Measurements from ENCODE around the gene GIMAP2.

GIMAP2 gene

GRCh38 chr7:150715738-150716137, 30.2 kb downstream of the GIMAP2 start:
- Histone ChIP-seq H3K27ac (ENCODE audit: low read depth, low read length) (peak overlapping the region; percentile 78), H3K9me3 (ENCODE audit: control insufficient read depth in 5 of 5, low read length in 5 of 5) (peaks cover 0 to 11% (median 4%) of the 10 kb centered on the region in 5 donors), H3K4me3 (ENCODE audit: low read depth in 1 of 5, low read length in 5 of 5) (peak overlapping the region in 3 of 5 donors; percentile 25 to 90 (median 75)), H3K4me1 (ENCODE audit: control insufficient read depth in 5 of 5, insufficient read depth in 5 of 5, low read length in 5 of 5) (peaks cover 0 to 42% (median 5%) of the 10 kb centered on the region in 5 donors), H3K9ac (ENCODE audit: low read length in 5 of 5) (peak overlapping the region in 3 of 5 donors; percentile 28 to 84 (median 75)), H3K36me3 (ENCODE audit: control insufficient read depth in 5 of 5, insufficient read depth in 5 of 5, low read length in 5 of 5) (peaks cover 0 to 16% (median 8%) of the 10 kb centered on the region in 5 donors), H3K27me3 (ENCODE audit: control insufficient read depth in 5 of 5, insufficient read depth in 4 of 5, low read length in 5 of 5) (no peaks in the 10 kb centered on the region)

- Histone ChIP-seq H3K9me3 (ENCODE audit: control insufficient read depth in 5 of 5, low read length in 5 of 5) (peaks cover 0 to 11% (median 4%) of the 10 kb centered on the region in 5 donors), H3K4me3 (ENCODE audit: low read depth in 1 of 5, low read length in 5 of 5) (peak within 1 kb of the TSS; percentile 49 to 90 (median 76)), H3K27ac (ENCODE audit: low read depth, low read length) (peak within 1 kb of the TSS; percentile 78), H3K9ac (ENCODE audit: low read length in 5 of 5) (peak within 1 kb of the TSS; percentile 2 to 98 (median 75)), H3K4me1 (ENCODE audit: control insufficient read depth in 5 of 5, insufficient read depth in 5 of 5, low read length in 5 of 5) (peaks cover 0 to 48% (median 5%) of the 10 kb centered on the region in 5 donors), H3K27me3 (ENCODE audit: control insufficient read depth in 5 of 5, insufficient read depth in 4 of 5, low read length in 5 of 5) (no peaks in the 10 kb centered on the region), H3K36me3 (ENCODE audit: control insufficient read depth in 5 of 5, insufficient read depth in 5 of 5, low read length in 5 of 5) (peaks cover 0 to 19% (median 13%) of the 10 kb centered on the region in 5 donors)
These were observed 30.9 kb downstream of the GIMAP2 start, which contains the start of gene GIMAP1 for GRCh38 chr7:150716368-150716767. GIMAP1 (plus strand) TSS chr7:150716613; CDS start chr7:150719048, 2,435 bp downstream.

GRCh38 chr7:150716939-150717338, 31.4 kb downstream of the GIMAP2 start:
- H3K9ac ChIP-seq (ENCODE audit: low read length in 5 of 5), result peak overlapping the region; percentile 2 to 98 (median 75)

GRCh38 chr7:150717814-150718420, 32.4 kb downstream of the GIMAP2 start:
- peaks cover 0 to 4% (median 2%) of the 10 kb centered on the region in 5 donors for H3K9me3 ChIP-seq (ENCODE audit: control insufficient read depth in 5 of 5, low read length in 5 of 5)
- H3K36me3 ChIP-seq (ENCODE audit: control insufficient read depth in 5 of 5, insufficient read depth in 5 of 5, low read length in 5 of 5), result peaks cover 0 to 19% (median 14%) of the 10 kb centered on the region in 5 donors
- peaks cover 0 to 61% (median 5%) of the 10 kb centered on the region in 5 donors for H3K4me1 ChIP-seq (ENCODE audit: control insufficient read depth in 5 of 5, insufficient read depth in 5 of 5, low read length in 5 of 5)
- H3K9ac ChIP-seq (ENCODE audit: low read length in 5 of 5), result peak overlapping the region in 3 of 5 donors; percentile 2 to 84 (median 53)
- peak overlapping the region; percentile 78 for H3K27ac ChIP-seq (ENCODE audit: low read depth, low read length)
- no peaks in the 10 kb centered on the region for H3K27me3 ChIP-seq (ENCODE audit: control insufficient read depth in 5 of 5, insufficient read depth in 4 of 5, low read length in 5 of 5)
- H3K4me3 ChIP-seq (ENCODE audit: low read depth in 1 of 5, low read length in 5 of 5), result peak overlapping the region; percentile 12 to 90 (median 75)

More at GRCh38 chr7:150716939-150717338, 31.4 kb downstream of the GIMAP2 start:
- Histone ChIP-seq H3K36me3 (ENCODE audit: control insufficient read depth in 5 of 5, insufficient read depth in 5 of 5, low read length in 5 of 5) (peaks cover 0 to 19% (median 13%) of the 10 kb centered on the region in 5 donors), H3K27ac (ENCODE audit: low read depth, low read length) (peak overlapping the region; percentile 78), H3K4me3 (ENCODE audit: low read depth in 1 of 5, low read length in 5 of 5) (peak overlapping the region; percentile 49 to 90 (median 76)), H3K27me3 (ENCODE audit: control insufficient read depth in 5 of 5, insufficient read depth in 4 of 5, low read length in 5 of 5) (no peaks in the 10 kb centered on the region), H3K4me1 (ENCODE audit: control insufficient read depth in 5 of 5, insufficient read depth in 5 of 5, low read length in 5 of 5) (peaks cover 0 to 53% (median 5%) of the 10 kb centered on the region in 5 donors), H3K9me3 (ENCODE audit: control insufficient read depth in 5 of 5, low read length in 5 of 5) (peaks cover 0 to 11% (median 4%) of the 10 kb centered on the region in 5 donors)

GRCh38 chr7:150719436-150719835, 33.9 kb downstream of the GIMAP2 start:
- Histone ChIP-seq H3K27me3 (ENCODE audit: control insufficient read depth in 5 of 5, insufficient read depth in 4 of 5, low read length in 5 of 5) (no peaks in the 10 kb centered on the region), H3K9me3 (ENCODE audit: control insufficient read depth in 5 of 5, low read length in 5 of 5) (peaks cover 0 to 2% (median 0%) of the 10 kb centered on the region in 5 donors), H3K9ac (ENCODE audit: low read length in 5 of 5) (no peak overlapping the region), H3K36me3 (ENCODE audit: control insufficient read depth in 5 of 5, insufficient read depth in 5 of 5, low read length in 5 of 5) (peaks cover 0 to 19% (median 14%) of the 10 kb centered on the region in 5 donors), H3K4me3 (ENCODE audit: low read depth in 1 of 5, low read length in 5 of 5) (no peak overlapping the region), H3K4me1 (ENCODE audit: control insufficient read depth in 5 of 5, insufficient read depth in 5 of 5, low read length in 5 of 5) (peaks cover 0 to 71% (median 5%) of the 10 kb centered on the region in 5 donors), H3K27ac (ENCODE audit: low read depth, low read length) (peak overlapping the region; percentile 78)

- Histone ChIP-seq H3K4me3 (ENCODE audit: low read depth in 1 of 5, low read length in 5 of 5) (no peak overlapping the region), H3K9me3 (ENCODE audit: control insufficient read depth in 5 of 5, low read length in 5 of 5) (no peaks in the 10 kb centered on the region), H3K27me3 (ENCODE audit: control insufficient read depth in 5 of 5, insufficient read depth in 4 of 5, low read length in 5 of 5) (no peaks in the 10 kb centered on the region), H3K4me1 (ENCODE audit: control insufficient read depth in 5 of 5, insufficient read depth in 5 of 5, low read length in 5 of 5) (peaks cover 0 to 64% (median 5%) of the 10 kb centered on the region in 5 donors), H3K27ac (ENCODE audit: low read depth, low read length) (peak overlapping the region; percentile 78), H3K9ac (ENCODE audit: low read length in 5 of 5) (no peak overlapping the region), H3K36me3 (ENCODE audit: control insufficient read depth in 5 of 5, insufficient read depth in 5 of 5, low read length in 5 of 5) (peaks cover 0 to 19% (median 14%) of the 10 kb centered on the region in 5 donors)
These were observed 34.7 kb downstream of the GIMAP2 start for GRCh38 chr7:150719960-150720891.

- H3K27me3 ChIP-seq (ENCODE audit: control insufficient read depth in 5 of 5, insufficient read depth in 4 of 5, low read length in 5 of 5), result no peaks in the 10 kb centered on the region
- peaks cover 0 to 57% (median 5%) of the 10 kb centered on the region in 5 donors for H3K4me1 ChIP-seq (ENCODE audit: control insufficient read depth in 5 of 5, insufficient read depth in 5 of 5, low read length in 5 of 5)
- H3K36me3 ChIP-seq (ENCODE audit: control insufficient read depth in 5 of 5, insufficient read depth in 5 of 5, low read length in 5 of 5), result peaks cover 0 to 19% (median 14%) of the 10 kb centered on the region in 5 donors
- peaks cover 0 to 8% (median 2%) of the 10 kb centered on the region in 5 donors for H3K9me3 ChIP-seq (ENCODE audit: control insufficient read depth in 5 of 5, low read length in 5 of 5)
- peak overlapping the region; percentile 78 for H3K27ac ChIP-seq (ENCODE audit: low read depth, low read length)
- H3K4me3 ChIP-seq (ENCODE audit: low read depth in 1 of 5, low read length in 5 of 5), result peak overlapping the region in 2 of 5 donors; percentile 11 to 25
- H3K9ac ChIP-seq (ENCODE audit: low read length in 5 of 5), result peak overlapping the region in 1 of 5 donors; percentile 25
These were observed 36.5 kb downstream of the GIMAP2 start for GRCh38 chr7:150721970-150722373.

- Histone ChIP-seq H3K9ac (ENCODE audit: low read length in 5 of 5) (peak overlapping the region in 1 of 5 donors; percentile 25), H3K36me3 (ENCODE audit: control insufficient read depth in 5 of 5, insufficient read depth in 5 of 5, low read length in 5 of 5) (peaks cover 0 to 19% (median 14%) of the 10 kb centered on the region in 5 donors), H3K27ac (ENCODE audit: low read depth, low read length) (peak overlapping the region; percentile 69), H3K4me3 (ENCODE audit: low read depth in 1 of 5, low read length in 5 of 5) (peak overlapping the region in 2 of 5 donors; percentile 11 to 25), H3K9me3 (ENCODE audit: control insufficient read depth in 5 of 5, low read length in 5 of 5) (peaks cover 2 to 13% (median 4%) of the 10 kb centered on the region in 5 donors), H3K27me3 (ENCODE audit: control insufficient read depth in 5 of 5, insufficient read depth in 4 of 5, low read length in 5 of 5) (no peaks in the 10 kb centered on the region), H3K4me1 (ENCODE audit: control insufficient read depth in 5 of 5, insufficient read depth in 5 of 5, low read length in 5 of 5) (peaks cover 0 to 57% (median 5%) of the 10 kb centered on the region in 5 donors)
These were observed 37.0 kb downstream of the GIMAP2 start for GRCh38 chr7:150722431-150722931.

- Histone ChIP-seq H3K27ac (ENCODE audit: low read depth, low read length) (peak overlapping the region; percentile 51), H3K4me1 (ENCODE audit: control insufficient read depth in 5 of 5, insufficient read depth in 5 of 5, low read length in 5 of 5) (peaks cover 0 to 51% (median 5%) of the 10 kb centered on the region in 5 donors), H3K27me3 (ENCODE audit: control insufficient read depth in 5 of 5, insufficient read depth in 4 of 5, low read length in 5 of 5) (no peaks in the 10 kb centered on the region), H3K36me3 (ENCODE audit: control insufficient read depth in 5 of 5, insufficient read depth in 5 of 5, low read length in 5 of 5) (peaks cover 0 to 19% (median 14%) of the 10 kb centered on the region in 5 donors), H3K9ac (ENCODE audit: low read length in 5 of 5) (peak overlapping the region in 1 of 5 donors; percentile 39), H3K4me3 (ENCODE audit: low read depth in 1 of 5, low read length in 5 of 5) (no peak overlapping the region), H3K9me3 (ENCODE audit: control insufficient read depth in 5 of 5, low read length in 5 of 5) (peaks cover 2 to 23% (median 12%) of the 10 kb centered on the region in 5 donors)
These were observed 38.0 kb downstream of the GIMAP2 start for GRCh38 chr7:150723467-150723866.
